ENCODE data around the gene CBX4. TPM values are rescaled to one million over a fixed set of nuclear protein-coding genes. Genes with fewer than 3 reads are reported as not detected.

The CBX4 gene
- total RNA-seq, 2 donors from 2014 or later = 22.8 to 24.3 TPM

DNA sequence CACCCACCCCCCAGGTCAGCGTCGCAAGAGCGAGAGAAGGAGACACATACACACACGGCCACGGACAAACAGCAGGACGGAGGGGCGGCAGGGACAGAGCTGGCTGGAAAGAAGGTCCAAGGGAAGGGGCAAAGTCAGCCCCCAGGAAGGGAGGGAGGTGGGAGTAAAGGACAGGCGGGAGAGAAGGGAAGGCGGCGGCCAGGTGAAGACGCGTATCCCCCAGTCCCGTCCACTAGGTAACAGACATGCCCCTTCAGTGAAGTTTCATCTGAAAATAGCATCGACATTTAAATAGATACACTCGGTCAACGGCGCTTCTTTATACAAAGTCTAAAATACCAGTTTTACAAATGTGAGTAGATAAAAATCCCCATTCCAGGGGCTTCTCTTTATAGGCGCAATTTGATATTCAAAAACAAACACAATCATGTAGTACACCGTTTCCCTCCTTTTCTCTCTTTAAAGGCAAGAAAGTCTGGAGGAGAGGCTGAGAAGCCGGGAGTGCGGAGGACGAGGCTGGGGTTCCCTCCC is 46.8 kb downstream of the CBX4 start:
- peak overlapping the region in 1 of 2 donors; percentile 41 for H3K4me3 ChIP-seq
- TF ChIP-seq, protein P1, sequence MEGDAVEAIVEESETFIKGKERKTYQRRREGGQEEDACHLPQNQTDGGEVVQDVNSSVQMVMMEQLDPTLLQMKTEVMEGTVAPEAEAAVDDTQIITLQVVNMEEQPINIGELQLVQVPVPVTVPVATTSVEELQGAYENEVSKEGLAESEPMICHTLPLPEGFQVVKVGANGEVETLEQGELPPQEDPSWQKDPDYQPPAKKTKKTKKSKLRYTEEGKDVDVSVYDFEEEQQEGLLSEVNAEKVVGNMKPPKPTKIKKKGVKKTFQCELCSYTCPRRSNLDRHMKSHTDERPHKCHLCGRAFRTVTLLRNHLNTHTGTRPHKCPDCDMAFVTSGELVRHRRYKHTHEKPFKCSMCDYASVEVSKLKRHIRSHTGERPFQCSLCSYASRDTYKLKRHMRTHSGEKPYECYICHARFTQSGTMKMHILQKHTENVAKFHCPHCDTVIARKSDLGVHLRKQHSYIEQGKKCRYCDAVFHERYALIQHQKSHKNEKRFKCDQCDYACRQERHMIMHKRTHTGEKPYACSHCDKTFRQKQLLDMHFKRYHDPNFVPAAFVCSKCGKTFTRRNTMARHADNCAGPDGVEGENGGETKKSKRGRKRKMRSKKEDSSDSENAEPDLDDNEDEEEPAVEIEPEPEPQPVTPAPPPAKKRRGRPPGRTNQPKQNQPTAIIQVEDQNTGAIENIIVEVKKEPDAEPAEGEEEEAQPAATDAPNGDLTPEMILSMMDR (IDR thresholded peaks at IDR 0.05) = no peak
- no peaks in the 10 kb centered on the region for H3K9me3 ChIP-seq
- peaks cover 41% of the 10 kb centered on the region in 2 donors for H3K27me3 ChIP-seq
- H3K4me1 ChIP-seq = peaks cover 0 to 53% of the 10 kb centered on the region in 2 donors
- no peak for DNase-seq (ENCODE audit: low spot score)
- H3K36me3 ChIP-seq = no peaks in the 10 kb centered on the region
- H3K27ac ChIP-seq = no peak overlapping the region

DNA sequence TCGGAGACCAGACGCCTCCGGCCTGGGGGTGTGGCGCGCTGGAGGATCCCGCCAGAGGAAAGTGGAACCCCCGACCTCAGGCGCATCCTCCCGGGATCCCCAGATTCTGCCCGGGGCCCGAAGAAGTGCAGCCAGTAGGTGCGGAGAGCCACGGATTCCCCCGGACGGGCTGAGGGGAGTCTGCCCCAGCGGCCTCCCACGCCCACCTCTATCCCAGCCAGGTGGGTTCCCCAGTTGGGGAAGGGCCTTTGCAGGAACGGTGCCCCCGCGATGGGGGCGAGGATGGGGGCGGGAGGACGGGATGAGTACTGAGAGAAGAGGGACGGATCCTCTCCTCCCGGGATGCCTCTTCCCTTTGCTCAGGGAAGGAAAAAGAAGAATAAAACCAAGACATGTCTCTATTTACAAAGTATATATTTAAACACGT is 47.5 kb downstream of the CBX4 start:
- peaks cover 41% of the 10 kb centered on the region in 2 donors for H3K27me3 ChIP-seq
- no peaks in the 10 kb centered on the region for H3K9me3 ChIP-seq
- H3K36me3 ChIP-seq = no peaks in the 10 kb centered on the region
- TF ChIP-seq, protein P1 (IDR thresholded peaks at IDR 0.05) = no peak
- no peak overlapping the region for H3K4me3 ChIP-seq
- DNase-seq (ENCODE audit: low spot score) = no peak
- H3K4me1 ChIP-seq = peaks cover 0 to 53% of the 10 kb centered on the region in 2 donors
- H3K27ac ChIP-seq = no peak overlapping the region

DNA sequence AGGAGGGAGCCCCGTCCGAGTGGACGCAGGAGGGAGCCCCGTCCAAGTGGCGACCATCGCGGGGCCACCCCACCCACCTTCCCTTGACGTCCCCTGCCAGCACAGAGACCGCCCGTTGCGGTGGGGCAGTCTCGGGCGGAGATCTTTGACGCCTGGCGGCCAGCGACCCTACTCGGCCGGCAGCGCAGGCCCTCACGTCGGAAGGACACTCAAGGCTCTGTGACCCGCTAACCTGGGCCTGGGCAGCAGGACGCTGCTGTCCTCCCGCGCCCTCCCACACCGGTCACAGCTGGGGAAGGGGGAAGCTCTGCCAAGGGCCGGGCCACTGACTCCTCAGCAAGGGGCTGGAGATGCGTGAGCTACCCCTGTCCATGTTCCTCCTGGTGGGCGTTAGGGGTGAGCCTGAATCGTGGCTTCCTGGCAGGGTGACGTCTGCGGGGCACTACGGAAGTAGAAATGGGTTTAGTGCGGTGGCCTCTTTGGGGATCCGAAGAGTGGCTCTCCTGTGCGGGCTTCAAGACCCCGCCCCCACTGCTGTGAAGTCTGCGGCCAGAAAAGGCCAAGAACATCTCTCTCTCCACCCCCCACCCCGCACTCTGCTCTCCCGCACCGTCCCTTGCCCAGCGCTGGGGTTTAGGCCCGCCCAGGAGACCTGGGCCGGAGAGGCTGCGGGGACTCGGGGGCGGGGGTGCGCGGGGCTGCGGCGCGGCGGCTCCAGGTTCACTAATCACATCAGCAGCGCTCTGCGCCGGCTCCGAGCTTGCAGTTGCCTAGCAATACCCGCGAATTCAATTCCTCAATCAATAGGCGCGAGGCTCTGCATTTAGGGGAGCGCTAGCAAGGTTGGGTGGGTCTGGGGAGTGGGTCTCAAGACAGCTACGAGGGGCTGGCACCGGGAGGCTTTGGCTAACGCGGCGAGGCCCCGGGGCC is 48.2 kb downstream of the CBX4 start:
- Histone ChIP-seq H3K36me3 (no peaks in the 10 kb centered on the region), H3K9me3 (no peaks in the 10 kb centered on the region), H3K27ac (no peak overlapping the region), H3K27me3 (peaks cover 41% of the 10 kb centered on the region in 2 donors), H3K4me3 (no peak overlapping the region), H3K4me1 (peaks cover 0 to 54% of the 10 kb centered on the region in 2 donors)
- DNase-seq (ENCODE audit: low spot score) = no peak
- TF ChIP-seq, protein P1 (IDR thresholded peaks at IDR 0.05) = no peak

DNA sequence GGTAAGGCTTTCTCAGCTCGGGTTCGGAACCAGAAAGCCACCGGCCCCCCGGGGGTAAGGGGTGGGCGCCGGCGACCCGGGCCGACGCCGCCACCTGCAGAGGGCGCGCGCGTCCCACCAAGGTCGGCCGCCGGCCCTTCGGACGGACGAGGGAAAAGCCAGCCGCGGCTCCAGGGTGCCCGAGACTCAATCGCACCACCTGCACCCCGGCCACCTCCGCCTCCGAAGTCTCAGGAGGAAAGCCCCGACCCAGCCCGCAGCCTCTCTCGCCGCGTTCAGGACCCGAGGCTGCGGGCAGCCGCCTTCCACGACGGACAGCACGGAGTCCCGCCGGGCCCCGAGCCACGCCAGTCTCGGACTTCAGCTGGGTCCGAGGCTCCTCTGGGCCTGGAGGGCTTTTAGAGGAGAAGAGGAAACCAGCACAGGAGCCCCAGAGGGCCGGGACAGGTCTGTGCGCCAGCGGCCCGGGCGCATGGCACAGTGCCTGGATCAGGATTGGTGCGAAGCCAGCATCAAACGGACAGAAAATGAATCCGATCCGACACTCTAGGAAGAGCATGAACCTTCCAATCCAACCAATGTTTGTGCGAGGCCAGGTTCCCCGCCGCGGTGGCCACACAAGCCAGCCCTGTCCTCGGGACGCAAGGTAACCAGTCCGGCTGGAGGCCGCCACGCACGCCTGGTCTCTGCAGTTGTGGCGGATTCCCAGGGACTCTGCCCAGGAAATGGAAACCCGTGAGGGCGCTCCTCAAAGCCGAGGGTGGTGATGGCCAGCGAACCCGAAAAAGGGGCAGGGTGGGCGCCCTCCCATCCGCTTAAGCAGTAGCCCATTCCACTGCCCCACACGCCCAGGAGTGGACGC is 49.1 kb downstream of the CBX4 start:
- TF ChIP-seq, protein P1 (IDR thresholded peaks at IDR 0.05) = peak; percentile 76 to 90
- peak overlapping the region in 1 of 2 donors; percentile 25 for H3K4me3 ChIP-seq
- no peaks in the 10 kb centered on the region for H3K9me3 ChIP-seq
- no peak for DNase-seq (ENCODE audit: low spot score)
- H3K4me1 ChIP-seq = peaks cover 0 to 54% of the 10 kb centered on the region in 2 donors
- H3K27me3 ChIP-seq = peaks cover 41% of the 10 kb centered on the region in 2 donors
- no peaks in the 10 kb centered on the region for H3K36me3 ChIP-seq
- no peak overlapping the region for H3K27ac ChIP-seq

DNA sequence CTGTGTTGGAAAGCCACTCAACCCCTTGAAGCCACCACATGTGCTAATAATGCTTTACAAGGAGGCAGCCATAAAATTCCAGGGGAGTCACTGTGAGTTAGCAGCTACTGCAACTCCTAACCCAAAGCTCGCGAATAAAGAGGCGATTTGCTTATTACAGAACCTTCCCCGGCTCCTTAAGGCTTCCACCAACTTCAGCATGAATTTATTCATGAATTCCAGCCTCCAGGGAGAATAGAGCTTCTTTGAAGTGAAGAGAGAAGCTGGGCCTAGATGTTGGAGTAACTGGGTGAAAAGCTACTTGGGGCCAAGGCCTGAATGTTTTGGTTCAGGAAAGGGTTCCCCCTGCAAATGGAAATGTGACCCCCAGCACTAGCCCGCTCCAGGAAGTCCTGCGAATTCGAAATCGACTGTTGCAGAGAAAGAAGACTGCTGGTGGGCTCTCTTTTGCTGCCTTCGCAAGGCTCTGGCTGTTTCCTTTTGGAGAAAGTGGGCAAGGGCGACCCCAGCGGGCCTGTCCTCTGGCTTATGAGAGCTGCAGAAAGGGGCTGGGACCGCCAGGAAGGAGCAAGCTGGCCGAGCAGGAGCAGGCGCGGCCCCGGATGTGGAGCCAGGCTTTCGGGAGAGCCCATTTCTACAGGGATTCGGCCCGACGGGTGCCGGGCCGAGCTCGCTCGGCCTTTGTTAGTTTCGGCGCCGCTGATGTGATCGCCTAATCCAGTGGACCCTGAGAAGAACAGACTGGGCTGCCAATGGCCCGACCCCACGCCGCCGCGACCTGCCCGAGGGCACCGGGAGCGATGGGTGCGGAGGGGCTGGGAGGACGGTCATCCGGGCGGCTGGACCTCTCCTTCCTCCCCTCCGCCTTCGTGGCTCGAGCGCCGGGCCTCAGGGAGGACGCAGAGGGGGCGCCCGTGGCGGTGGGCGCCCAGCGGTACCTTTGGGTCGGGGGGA is 50.0 kb downstream of the CBX4 start:
- DNase-seq (ENCODE audit: low spot score) = no peak
- TF ChIP-seq, protein P1 (IDR thresholded peaks at IDR 0.05) = no peak
- Histone ChIP-seq H3K4me1 (peaks cover 0 to 54% of the 10 kb centered on the region in 2 donors), H3K27me3 (peaks cover 41% of the 10 kb centered on the region in 2 donors), H3K9me3 (no peaks in the 10 kb centered on the region), H3K36me3 (no peaks in the 10 kb centered on the region), H3K4me3 (peak overlapping the region in 1 of 2 donors; percentile 25), H3K27ac (no peak overlapping the region)

Measured in right atrium auricular region (tissue), 2 donors.